Activated naive CD8-positive, alpha-beta T cell treated with anti-CD3 and anti-CD28 coated beads, Interleukin-2, amount 50 U/mL, for 16 hours (primary cell): Measurements from ENCODE around the gene VSIG4.

ENCODE experiments used
- DNase-seq: peaks from one replicate; pipeline ENCODE4 v3.0.0-alpha.2; 2020; ENCODE audit warnings: low read depth, low spot score

VSIG4 gene

DNA sequence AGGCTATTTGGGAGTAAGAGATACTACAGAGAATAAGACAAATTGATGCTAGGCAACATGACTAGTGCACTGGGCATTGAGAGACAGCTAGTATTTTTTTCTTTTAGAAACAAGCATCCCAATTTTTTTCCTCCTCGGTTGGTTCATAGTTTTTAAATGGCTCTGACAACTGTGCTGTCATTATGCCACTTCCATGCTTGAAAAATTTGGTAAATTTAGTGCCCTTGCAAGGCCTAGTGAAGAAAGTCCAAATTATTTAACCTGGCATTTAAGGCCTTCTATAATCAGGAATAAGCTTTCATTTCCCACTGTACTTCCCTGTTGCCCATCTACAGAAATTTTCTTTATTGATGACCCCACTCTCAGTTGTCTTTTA lies 15.8 kb downstream of the VSIG4 start:
- no peak for DNase-seq

- no peak for DNase-seq
Measured at GRCh38 chrX:66023385-66024091, 16.3 kb downstream of the VSIG4 start.

- no peak for DNase-seq
Measured at GRCh38 chrX:66022632-66023384, 17.1 kb downstream of the VSIG4 start.

DNA sequence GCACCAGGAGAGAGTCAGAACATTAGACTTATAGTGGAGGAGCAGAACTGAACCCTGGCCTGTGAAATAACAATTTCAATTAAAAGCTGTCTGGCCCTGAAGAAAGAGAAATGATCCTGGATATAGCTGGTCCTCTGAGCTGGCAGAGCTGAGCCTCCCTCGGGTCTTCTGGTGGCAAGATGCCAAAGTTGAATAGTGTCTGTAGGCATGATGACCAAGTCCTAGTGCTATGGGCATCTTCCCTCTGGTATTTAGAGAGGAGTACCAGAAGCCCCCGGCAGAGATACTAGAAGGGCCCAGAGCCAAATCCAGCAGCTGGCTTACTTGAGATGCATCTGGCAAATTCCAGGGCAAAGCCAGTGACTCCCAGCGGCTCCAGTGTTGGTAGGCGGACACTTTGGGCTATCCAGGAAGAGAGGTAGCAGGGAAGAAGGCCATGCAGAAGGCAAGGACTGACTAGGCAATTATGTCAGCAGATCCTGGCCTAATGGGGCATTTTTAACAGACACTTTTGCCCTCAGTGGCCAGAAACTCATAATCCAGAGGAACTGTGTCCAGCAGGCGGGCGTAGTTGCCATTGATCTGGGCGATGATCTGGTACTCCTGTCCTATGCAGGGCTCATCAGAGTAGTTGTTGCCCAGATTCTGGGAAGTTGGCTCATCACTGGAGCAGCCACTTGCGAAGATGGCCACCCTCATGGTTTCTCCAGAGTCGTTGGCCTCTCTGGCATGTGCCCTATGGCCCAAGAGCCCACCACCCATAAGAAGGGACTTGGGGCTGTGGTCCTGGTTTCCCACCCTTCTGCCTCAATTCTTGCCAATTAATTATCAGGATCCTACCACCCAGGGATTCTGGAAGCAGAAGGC lies 17.9 kb downstream of the VSIG4 start:
- no peak for DNase-seq

DNA sequence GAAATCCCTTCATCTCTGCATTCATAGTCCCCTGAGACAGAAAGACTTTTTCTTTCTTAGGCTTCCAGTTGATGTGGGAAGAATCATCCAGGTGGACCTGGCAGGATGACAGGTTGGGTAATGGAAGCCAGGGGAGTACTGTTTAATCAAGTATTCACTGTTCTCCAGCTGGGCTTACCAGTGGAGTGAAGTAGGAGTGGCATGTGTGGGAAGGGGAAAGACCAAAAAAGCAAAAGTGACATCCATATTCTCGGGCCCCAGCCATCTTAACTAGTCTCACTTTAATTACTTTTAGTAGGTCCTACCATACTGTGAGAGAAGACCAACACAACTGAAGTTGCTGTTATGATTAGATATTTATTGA lies 18.5 kb downstream of the VSIG4 start:
- no peak for DNase-seq

- no peak for DNase-seq
Measured at GRCh38 chrX:66020631-66021334, 19.1 kb downstream of the VSIG4 start.

DNA sequence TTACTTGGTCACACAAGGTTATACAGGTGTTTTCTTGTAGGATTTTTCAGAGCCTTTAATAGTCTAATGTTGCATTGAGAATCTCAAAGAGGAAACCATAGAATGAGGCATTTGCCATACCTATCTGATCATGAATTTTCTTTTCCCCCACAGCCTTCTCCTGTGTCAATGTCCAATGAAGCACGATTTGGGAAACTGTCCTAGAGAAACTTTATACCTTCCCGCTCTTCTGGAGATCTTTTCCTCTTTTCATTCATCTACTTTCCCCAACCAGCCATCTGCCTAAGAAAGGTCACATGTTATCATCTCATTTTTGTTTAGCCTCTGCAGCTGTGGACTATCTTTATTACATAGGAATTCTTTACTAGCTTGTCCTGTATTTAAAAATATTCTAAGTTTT lies 19.9 kb downstream of the VSIG4 start:
- no peak for DNase-seq

DNA sequence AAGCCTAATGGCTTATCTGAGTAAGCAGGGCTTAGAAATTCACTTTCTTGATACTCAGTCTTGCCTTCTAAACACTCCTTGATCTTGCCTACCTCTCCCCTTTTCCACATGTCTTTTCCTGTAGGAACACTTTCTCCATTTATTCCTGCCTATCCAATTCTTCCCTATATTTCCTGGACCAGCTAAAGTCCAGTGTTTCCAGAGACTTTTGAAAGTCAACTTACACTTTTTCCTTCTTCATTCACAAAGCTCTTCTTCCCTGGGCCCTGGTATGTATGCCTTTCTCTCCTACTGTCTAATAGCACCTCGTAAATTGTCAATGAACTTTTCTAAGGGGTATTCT lies 20.6 kb downstream of the VSIG4 start:
- no peak for DNase-seq

DNA sequence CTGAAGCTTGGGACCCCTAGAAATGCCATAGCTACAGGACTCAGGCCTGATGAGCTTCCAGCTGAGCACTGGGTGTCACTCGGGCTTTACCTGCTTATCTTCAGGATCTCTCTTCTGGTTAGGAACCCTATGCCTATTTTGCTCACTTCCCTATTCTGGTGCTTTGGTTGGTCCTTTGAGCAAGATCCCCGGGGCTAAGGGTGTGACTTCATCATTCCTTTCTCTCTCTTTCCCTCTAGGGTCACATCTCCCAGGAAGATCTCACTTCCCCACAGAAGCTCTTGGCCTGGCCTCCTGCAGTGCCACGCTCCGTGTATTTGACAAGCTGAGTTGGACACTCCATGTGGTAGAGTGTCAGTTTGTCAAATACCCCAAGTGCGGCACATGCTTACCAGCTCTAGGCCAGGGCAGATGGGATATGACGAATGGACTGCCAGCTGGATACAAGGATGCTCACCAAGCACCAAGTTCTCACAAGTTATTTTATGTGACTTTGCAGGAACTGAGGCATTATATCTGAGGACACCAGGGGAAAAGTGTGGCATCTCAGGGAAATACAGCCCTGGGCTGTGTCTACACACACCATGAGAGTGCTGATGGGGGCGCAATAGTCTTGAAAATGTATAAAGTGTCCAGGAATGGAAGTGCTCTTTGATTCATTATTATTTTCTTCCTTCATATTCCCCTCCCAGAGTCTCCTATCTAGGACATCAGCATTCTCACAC lies 21.1 kb downstream of the VSIG4 start:
- no peak for DNase-seq

GRCh38 chrX:66017659-66018170 lies 22.2 kb downstream of the VSIG4 start:
- no peak for DNase-seq

GRCh38 chrX:66016905-66017658 lies 22.8 kb downstream of the VSIG4 start:
- no peak for DNase-seq

- no peak for DNase-seq
Measured at GRCh38 chrX:66015900-66016689, 23.8 kb downstream of the VSIG4 start.

DNA sequence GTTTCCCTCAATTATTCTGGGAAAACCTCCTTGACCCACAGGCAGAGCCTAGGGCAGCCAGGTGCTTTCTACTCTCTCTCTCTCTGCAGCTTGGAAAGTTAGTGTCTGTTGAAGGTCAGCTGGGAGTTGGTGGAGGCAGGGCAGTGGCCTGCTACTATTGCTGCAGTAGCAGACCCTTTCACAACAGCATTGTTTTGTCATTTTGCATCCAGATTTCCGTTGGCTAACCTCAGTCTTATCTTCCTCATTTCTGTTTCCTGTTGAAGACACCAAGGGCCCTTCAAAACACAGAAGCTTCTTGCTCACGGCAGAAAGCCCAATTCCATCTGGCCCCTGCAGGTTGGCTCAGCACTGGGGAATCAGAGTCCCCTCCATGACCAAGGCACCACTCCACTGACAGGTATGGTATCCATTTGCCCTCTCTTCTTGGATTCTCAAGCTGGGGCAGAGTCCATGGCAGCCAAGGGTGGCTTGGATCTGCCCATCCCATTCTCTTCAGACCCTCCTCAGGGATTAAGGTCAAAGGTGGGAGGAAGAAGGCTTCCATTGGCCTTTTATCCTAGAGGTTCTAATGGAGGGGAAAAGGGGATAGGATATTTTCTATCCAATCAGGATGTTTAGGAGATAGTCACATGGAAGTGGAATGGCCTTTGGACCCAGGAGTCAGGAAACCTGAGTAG lies 24.6 kb downstream of the VSIG4 start:
- no peak for DNase-seq

DNA sequence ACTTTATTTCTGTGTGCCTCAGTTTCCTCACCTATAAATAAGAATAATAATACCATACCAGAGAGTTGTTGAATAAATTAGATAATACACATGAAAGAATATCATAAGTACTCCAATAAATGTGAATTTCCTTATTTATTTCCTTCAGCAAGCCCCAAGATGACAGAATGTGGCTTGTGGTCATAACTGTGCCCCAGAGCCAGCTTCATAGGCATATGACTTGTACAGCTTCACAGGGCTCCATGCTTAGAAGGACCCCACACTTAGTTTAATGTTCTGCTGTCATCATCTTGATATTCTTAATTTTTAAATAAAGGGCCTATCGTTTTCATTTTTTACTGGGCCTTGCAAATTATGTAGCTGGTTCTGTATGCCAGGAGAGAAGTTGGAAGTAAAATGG lies 25.3 kb downstream of the VSIG4 start:
- no peak for DNase-seq

- no peak for DNase-seq
Measured at GRCh38 chrX:66014084-66014483, 25.8 kb downstream of the VSIG4 start.

DNA sequence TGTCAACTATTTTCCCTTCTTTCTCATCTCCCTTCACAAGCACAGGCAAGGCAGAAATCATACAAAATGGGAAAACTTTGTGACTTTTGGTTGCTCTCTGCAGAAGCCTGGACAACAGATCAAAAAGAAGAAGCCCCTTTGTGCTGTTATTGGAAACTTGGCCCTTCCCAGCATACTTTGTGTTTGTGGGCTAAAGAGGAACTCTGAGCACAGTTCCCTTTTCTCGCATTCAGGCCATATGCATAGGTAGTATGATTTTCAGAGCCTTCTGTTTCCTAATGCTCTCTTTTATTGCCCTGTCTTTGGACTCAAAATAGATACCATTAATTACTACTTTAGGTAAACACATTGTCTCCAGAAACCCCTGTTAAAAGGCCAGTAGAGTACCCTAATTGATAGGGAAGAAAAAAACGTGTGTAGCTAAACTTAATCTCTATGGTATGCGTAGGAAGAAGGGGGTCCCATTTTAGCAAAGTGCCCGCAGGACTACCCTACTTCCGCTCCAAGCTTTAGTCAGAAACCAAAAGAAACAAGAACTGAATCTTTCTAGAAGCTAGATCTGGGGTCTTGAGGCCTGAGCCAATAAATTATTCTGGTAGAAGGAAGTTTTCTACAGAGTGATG lies 26.6 kb downstream of the VSIG4 start:
- no peak for DNase-seq

- DNase-seq = no peak
Measured at GRCh38 chrX:66012094-66012534, 27.8 kb downstream of the VSIG4 start.

- DNase-seq = no peak
Measured at GRCh38 chrX:66009231-66009845, 30.5 kb downstream of the VSIG4 start.
